Uterus (tissue), 2 donors: ENCODE results near the gene TNRC6A.

ENCODE experiments used
- POLR2A ChIP-seq, 2 donors: fragments of 450-650 bp; IDR thresholded peaks; one replicate each; pipeline ENCODE4 v1.6.1; 2016; ENCODE audit warnings: antibody characterized with exemption in 2 of 2, mild to moderate bottlenecking in 1 of 2, moderate library complexity in 1 of 2
- TF ChIP-seq, protein P1 (sequence below), 4 experiments: fragments of 200-600 bp in 2 of 4; fragments of 450-650 bp in 2 of 4; sonication (generic) in 2 of 4; IDR thresholded peaks; one replicate each; pipeline ENCODE4 v1.5.1; 2016 to 2019; ENCODE audit warnings: antibody characterized with exemption in 4 of 4, mild to moderate bottlenecking in 2 of 4, moderate library complexity in 1 of 4

- TF ChIP-seq POLR2A (IDR thresholded peaks at IDR 0.05) = no peak
- TF ChIP-seq, protein P1, sequence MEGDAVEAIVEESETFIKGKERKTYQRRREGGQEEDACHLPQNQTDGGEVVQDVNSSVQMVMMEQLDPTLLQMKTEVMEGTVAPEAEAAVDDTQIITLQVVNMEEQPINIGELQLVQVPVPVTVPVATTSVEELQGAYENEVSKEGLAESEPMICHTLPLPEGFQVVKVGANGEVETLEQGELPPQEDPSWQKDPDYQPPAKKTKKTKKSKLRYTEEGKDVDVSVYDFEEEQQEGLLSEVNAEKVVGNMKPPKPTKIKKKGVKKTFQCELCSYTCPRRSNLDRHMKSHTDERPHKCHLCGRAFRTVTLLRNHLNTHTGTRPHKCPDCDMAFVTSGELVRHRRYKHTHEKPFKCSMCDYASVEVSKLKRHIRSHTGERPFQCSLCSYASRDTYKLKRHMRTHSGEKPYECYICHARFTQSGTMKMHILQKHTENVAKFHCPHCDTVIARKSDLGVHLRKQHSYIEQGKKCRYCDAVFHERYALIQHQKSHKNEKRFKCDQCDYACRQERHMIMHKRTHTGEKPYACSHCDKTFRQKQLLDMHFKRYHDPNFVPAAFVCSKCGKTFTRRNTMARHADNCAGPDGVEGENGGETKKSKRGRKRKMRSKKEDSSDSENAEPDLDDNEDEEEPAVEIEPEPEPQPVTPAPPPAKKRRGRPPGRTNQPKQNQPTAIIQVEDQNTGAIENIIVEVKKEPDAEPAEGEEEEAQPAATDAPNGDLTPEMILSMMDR (IDR thresholded peaks at IDR 0.05) = no peak
These were observed 87.2 kb downstream of the TNRC6A start for GRCh38 chr16:24816688-24817087.
